ENCODE measurements around the gene LRRN3.
A peak's percentile ranks its signal among the peaks of the same experiment; 100 is the strongest.

Gene LRRN3

GRCh38 chr7:111074748-111075146 lies 16.2 kb upstream of the LRRN3 start:
- Histone ChIP-seq H3K4me1 (ENCODE audit: control insufficient read depth, insufficient read depth, low read length, poor library complexity, severe bottlenecking) (no peaks in the 10 kb centered on the region), H3K36me3 (ENCODE audit: control insufficient read depth, insufficient read depth, low read length) (no peaks in the 10 kb centered on the region), H3K9me3 (ENCODE audit: control insufficient read depth, low read length) (no peaks in the 10 kb centered on the region), H3K27me3 (replicated peaks; ENCODE audit: control insufficient read depth, insufficient read depth, low read length, poor library complexity, severe bottlenecking) (no peaks in the 10 kb centered on the region), H3K4me3 (ENCODE audit: insufficient read depth, low read depth, low read length, poor library complexity, severe bottlenecking) (no peak overlapping the region), H3K27ac (ENCODE audit: insufficient read depth, low read length, poor library complexity, severe bottlenecking) (no peak overlapping the region)
- DNase-seq: no peak

- no peak for DNase-seq
- Histone ChIP-seq H3K4me3 (ENCODE audit: insufficient read depth, low read depth, low read length, poor library complexity, severe bottlenecking) (no peak overlapping the region), H3K4me1 (ENCODE audit: control insufficient read depth, insufficient read depth, low read length, poor library complexity, severe bottlenecking) (no peaks in the 10 kb centered on the region), H3K9me3 (ENCODE audit: control insufficient read depth, low read length) (no peaks in the 10 kb centered on the region), H3K27ac (ENCODE audit: insufficient read depth, low read length, poor library complexity, severe bottlenecking) (no peak overlapping the region), H3K27me3 (replicated peaks; ENCODE audit: control insufficient read depth, insufficient read depth, low read length, poor library complexity, severe bottlenecking) (no peaks in the 10 kb centered on the region), H3K36me3 (ENCODE audit: control insufficient read depth, insufficient read depth, low read length) (no peaks in the 10 kb centered on the region)
Observed at GRCh38 chr7:111075498-111075897, 15.4 kb upstream of the LRRN3 start.

GRCh38 chr7:111076205-111076604 lies 14.7 kb upstream of the LRRN3 start:
- Histone ChIP-seq H3K27me3 (replicated peaks; ENCODE audit: control insufficient read depth, insufficient read depth, low read length, poor library complexity, severe bottlenecking) (no peaks in the 10 kb centered on the region), H3K36me3 (ENCODE audit: control insufficient read depth, insufficient read depth, low read length) (no peaks in the 10 kb centered on the region), H3K4me1 (ENCODE audit: control insufficient read depth, insufficient read depth, low read length, poor library complexity, severe bottlenecking) (no peaks in the 10 kb centered on the region), H3K4me3 (ENCODE audit: insufficient read depth, low read depth, low read length, poor library complexity, severe bottlenecking) (no peak overlapping the region), H3K9me3 (ENCODE audit: control insufficient read depth, low read length) (no peaks in the 10 kb centered on the region), H3K27ac (ENCODE audit: insufficient read depth, low read length, poor library complexity, severe bottlenecking) (no peak overlapping the region)
- no peak for DNase-seq

GRCh38 chr7:111077001-111077400 lies 13.9 kb upstream of the LRRN3 start:
- H3K4me1 ChIP-seq (ENCODE audit: control insufficient read depth, insufficient read depth, low read length, poor library complexity, severe bottlenecking): peaks cover 1% of the 10 kb centered on the region
- DNase-seq: no peak
- no peak overlapping the region for H3K4me3 ChIP-seq (ENCODE audit: insufficient read depth, low read depth, low read length, poor library complexity, severe bottlenecking)
- no peak overlapping the region for H3K27ac ChIP-seq (ENCODE audit: insufficient read depth, low read length, poor library complexity, severe bottlenecking)
- no peaks in the 10 kb centered on the region for H3K36me3 ChIP-seq (ENCODE audit: control insufficient read depth, insufficient read depth, low read length)
- no peaks in the 10 kb centered on the region for H3K27me3 ChIP-seq (replicated peaks; ENCODE audit: control insufficient read depth, insufficient read depth, low read length, poor library complexity, severe bottlenecking)
- no peaks in the 10 kb centered on the region for H3K9me3 ChIP-seq (ENCODE audit: control insufficient read depth, low read length)

- H3K27ac ChIP-seq (ENCODE audit: insufficient read depth, low read length, poor library complexity, severe bottlenecking): no peak overlapping the region
- H3K36me3 ChIP-seq (ENCODE audit: control insufficient read depth, insufficient read depth, low read length): no peaks in the 10 kb centered on the region
- no peak overlapping the region for H3K4me3 ChIP-seq (ENCODE audit: insufficient read depth, low read depth, low read length, poor library complexity, severe bottlenecking)
- H3K9me3 ChIP-seq (ENCODE audit: control insufficient read depth, low read length): no peaks in the 10 kb centered on the region
- no peaks in the 10 kb centered on the region for H3K27me3 ChIP-seq (replicated peaks; ENCODE audit: control insufficient read depth, insufficient read depth, low read length, poor library complexity, severe bottlenecking)
- no peak for DNase-seq
- peaks cover 19% of the 10 kb centered on the region for H3K4me1 ChIP-seq (ENCODE audit: control insufficient read depth, insufficient read depth, low read length, poor library complexity, severe bottlenecking)
Observed at GRCh38 chr7:111080495-111081105, 10.3 kb upstream of the LRRN3 start.

- no peaks in the 10 kb centered on the region for H3K36me3 ChIP-seq (ENCODE audit: control insufficient read depth, insufficient read depth, low read length)
- no peak for DNase-seq
- no peaks in the 10 kb centered on the region for H3K9me3 ChIP-seq (ENCODE audit: control insufficient read depth, low read length)
- H3K4me3 ChIP-seq (ENCODE audit: insufficient read depth, low read depth, low read length, poor library complexity, severe bottlenecking): no peak overlapping the region
- H3K4me1 ChIP-seq (ENCODE audit: control insufficient read depth, insufficient read depth, low read length, poor library complexity, severe bottlenecking): peaks cover 19% of the 10 kb centered on the region
- H3K27ac ChIP-seq (ENCODE audit: insufficient read depth, low read length, poor library complexity, severe bottlenecking): no peak overlapping the region
- no peaks in the 10 kb centered on the region for H3K27me3 ChIP-seq (replicated peaks; ENCODE audit: control insufficient read depth, insufficient read depth, low read length, poor library complexity, severe bottlenecking)
Observed at GRCh38 chr7:111081546-111082267, 9.2 kb upstream of the LRRN3 start.

GRCh38 chr7:111082351-111082750 lies 8.6 kb upstream of the LRRN3 start:
- H3K9me3 ChIP-seq (ENCODE audit: control insufficient read depth, low read length): no peaks in the 10 kb centered on the region
- no peaks in the 10 kb centered on the region for H3K36me3 ChIP-seq (ENCODE audit: control insufficient read depth, insufficient read depth, low read length)
- H3K27ac ChIP-seq (ENCODE audit: insufficient read depth, low read length, poor library complexity, severe bottlenecking): no peak overlapping the region
- peaks cover 19% of the 10 kb centered on the region for H3K4me1 ChIP-seq (ENCODE audit: control insufficient read depth, insufficient read depth, low read length, poor library complexity, severe bottlenecking)
- no peak overlapping the region for H3K4me3 ChIP-seq (ENCODE audit: insufficient read depth, low read depth, low read length, poor library complexity, severe bottlenecking)
- no peaks in the 10 kb centered on the region for H3K27me3 ChIP-seq (replicated peaks; ENCODE audit: control insufficient read depth, insufficient read depth, low read length, poor library complexity, severe bottlenecking)
- DNase-seq: no peak

- Histone ChIP-seq H3K4me3 (ENCODE audit: insufficient read depth, low read depth, low read length, poor library complexity, severe bottlenecking) (peak overlapping the region; percentile 30), H3K27ac (ENCODE audit: insufficient read depth, low read length, poor library complexity, severe bottlenecking) (peak overlapping the region; percentile 47), H3K36me3 (ENCODE audit: control insufficient read depth, insufficient read depth, low read length) (no peaks in the 10 kb centered on the region), H3K9me3 (ENCODE audit: control insufficient read depth, low read length) (no peaks in the 10 kb centered on the region), H3K27me3 (replicated peaks; ENCODE audit: control insufficient read depth, insufficient read depth, low read length, poor library complexity, severe bottlenecking) (no peaks in the 10 kb centered on the region), H3K4me1 (ENCODE audit: control insufficient read depth, insufficient read depth, low read length, poor library complexity, severe bottlenecking) (peaks cover 19% of the 10 kb centered on the region)
- peak in 1 of 3 donors; percentile 14 for DNase-seq
Observed at GRCh38 chr7:111083413-111083812, 7.5 kb upstream of the LRRN3 start.

- H3K27ac ChIP-seq (ENCODE audit: insufficient read depth, low read length, poor library complexity, severe bottlenecking): no peak overlapping the region
- H3K27me3 ChIP-seq (replicated peaks; ENCODE audit: control insufficient read depth, insufficient read depth, low read length, poor library complexity, severe bottlenecking): no peaks in the 10 kb centered on the region
- H3K4me1 ChIP-seq (ENCODE audit: control insufficient read depth, insufficient read depth, low read length, poor library complexity, severe bottlenecking): peaks cover 19% of the 10 kb centered on the region
- H3K4me3 ChIP-seq (ENCODE audit: insufficient read depth, low read depth, low read length, poor library complexity, severe bottlenecking): no peak overlapping the region
- DNase-seq: no peak
- H3K9me3 ChIP-seq (ENCODE audit: control insufficient read depth, low read length): no peaks in the 10 kb centered on the region
- H3K36me3 ChIP-seq (ENCODE audit: control insufficient read depth, insufficient read depth, low read length): no peaks in the 10 kb centered on the region
Observed at GRCh38 chr7:111085356-111085755, 5.6 kb upstream of the LRRN3 start.

- no peak for DNase-seq
- no peak overlapping the region for H3K4me3 ChIP-seq (ENCODE audit: insufficient read depth, low read depth, low read length, poor library complexity, severe bottlenecking)
- no peak overlapping the region for H3K27ac ChIP-seq (ENCODE audit: insufficient read depth, low read length, poor library complexity, severe bottlenecking)
- no peaks in the 10 kb centered on the region for H3K36me3 ChIP-seq (ENCODE audit: control insufficient read depth, insufficient read depth, low read length)
- no peaks in the 10 kb centered on the region for H3K27me3 ChIP-seq (replicated peaks; ENCODE audit: control insufficient read depth, insufficient read depth, low read length, poor library complexity, severe bottlenecking)
- H3K4me1 ChIP-seq (ENCODE audit: control insufficient read depth, insufficient read depth, low read length, poor library complexity, severe bottlenecking): peaks cover 19% of the 10 kb centered on the region
- no peaks in the 10 kb centered on the region for H3K9me3 ChIP-seq (ENCODE audit: control insufficient read depth, low read length)
Observed at GRCh38 chr7:111086532-111086931, 4.4 kb upstream of the LRRN3 start.

All from effector memory CD4-positive, alpha-beta T cell (primary cell).